Posterior cingulate gyrus (tissue), 11 donors: Measurements from ENCODE around the gene RBFA.

Experiments
- DNase-seq, 10 donors: peaks; one replicate each; pipeline versions ENCODE4 v3.0.0 to v3.0.0-alpha.2; 2020 to 2021; ENCODE audit warnings: mixed read lengths in 3 of 10
- intact Hi-C: fragments of 100-400 bp; cut with DNase I; formaldehyde crosslinking; loops from one replicate; pipeline ENCODE4 v1.15.1; 2023

The RBFA gene

GRCh38 chr18:80068571-80069272, 34.5 kb downstream of the RBFA start:
- intact Hi-C loops, result no loop called here
- no peak for DNase-seq

DNA sequence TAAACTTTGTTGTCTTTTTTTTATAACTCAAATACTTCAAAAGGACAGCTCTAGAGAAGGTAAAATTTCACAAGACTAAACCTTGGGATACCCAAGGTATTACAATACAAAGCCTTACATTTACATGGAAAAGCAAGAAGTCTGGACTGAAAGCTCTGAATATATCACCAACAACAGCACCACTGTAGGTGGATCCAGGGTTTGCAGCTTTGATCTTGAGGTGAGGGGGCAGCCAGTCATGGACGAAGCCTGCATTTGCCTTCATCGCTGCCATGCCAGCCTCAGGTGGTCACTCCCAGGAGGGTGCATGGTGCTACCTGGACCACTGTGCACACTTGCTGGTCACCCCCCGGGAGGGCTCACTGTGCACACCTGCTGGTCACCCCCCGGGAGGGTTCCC, 36.6 kb downstream of the RBFA start:
- DNase-seq, result no peak
- intact Hi-C loops, result no loop called here

DNA sequence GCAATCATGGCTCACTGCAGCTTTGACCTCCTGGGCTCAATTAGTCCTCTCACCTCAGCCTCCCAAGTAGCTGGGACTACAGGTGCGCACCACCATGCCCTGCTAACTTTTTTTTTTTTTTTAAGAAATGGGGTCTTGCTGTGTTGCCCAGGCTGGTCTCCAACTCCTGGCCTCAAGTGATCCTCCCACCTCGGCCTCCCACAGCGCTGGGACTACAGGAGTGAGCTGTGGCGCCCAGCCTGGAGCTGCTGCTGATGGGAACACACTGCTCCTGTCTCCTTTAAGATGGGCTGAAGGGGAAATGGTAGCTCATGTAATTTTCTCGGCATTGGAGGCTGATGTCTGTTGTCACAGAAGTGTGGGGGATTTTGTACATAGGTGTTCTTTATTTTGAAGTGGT, 39.9 kb downstream of the RBFA start:
- no peak for DNase-seq
- intact Hi-C loops, result no loop called here

DNA sequence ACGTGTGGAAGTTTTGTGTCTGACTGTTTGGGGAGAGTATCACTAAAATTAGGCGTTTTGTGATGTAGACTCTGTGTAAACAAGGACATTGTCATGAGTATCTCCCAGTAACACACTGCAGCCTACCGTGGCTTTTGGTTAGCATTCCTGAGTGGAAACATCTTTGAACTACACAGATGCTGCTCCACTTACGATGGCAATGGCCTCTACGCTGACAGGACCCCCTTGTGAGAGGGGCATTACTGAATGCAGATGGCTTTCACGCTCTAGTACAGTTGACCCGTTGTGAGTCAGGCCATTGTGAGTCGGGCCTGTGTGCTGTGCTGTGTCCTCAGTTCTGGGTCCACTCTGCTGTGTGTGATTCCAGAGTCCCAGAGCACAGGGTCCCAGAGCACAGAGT, 40.5 kb downstream of the RBFA start:
- no peak for DNase-seq
- intact Hi-C loops, result no loop called here

DNA sequence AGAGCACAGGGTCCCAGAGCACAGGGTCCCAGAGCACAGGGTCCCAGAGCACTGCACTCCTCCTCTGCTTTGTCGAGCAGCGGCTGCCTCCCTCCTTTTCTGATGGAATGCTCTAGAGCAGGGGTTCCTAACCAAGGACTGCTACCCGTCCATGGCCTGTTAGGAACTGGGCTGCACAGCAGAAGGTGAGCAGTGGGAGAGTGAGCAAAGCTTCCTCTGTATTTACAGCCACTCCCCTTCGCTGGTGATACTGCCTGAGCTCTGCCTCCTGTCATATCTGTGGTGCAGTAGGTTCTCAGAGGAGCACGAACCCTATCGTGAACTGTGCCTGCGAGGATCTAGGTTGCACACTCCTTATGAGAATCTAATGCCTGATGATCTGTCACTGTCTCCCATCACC, 41.7 kb downstream of the RBFA start:
- DNase-seq, result no peak
- intact Hi-C loops, result no loop called here

DNA sequence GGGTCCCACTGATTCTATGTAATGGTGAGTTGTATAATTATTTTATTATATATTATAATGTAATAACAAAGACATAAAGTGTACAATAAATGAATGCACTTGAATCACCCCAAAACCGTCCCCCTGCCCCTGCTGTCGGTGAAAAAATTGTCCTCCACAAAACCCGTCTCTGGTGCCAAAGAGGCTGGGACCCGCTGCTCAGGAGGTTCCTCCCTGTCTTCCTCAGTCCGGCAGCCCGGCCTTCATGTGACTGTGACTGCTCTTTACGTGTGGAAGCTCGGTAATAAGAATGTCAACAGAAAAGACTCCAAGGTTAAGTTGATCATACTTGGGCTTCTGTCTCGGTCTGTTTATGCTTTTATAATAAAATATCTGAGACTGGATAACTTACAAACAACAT, 42.1 kb downstream of the RBFA start:
- intact Hi-C loops, result no loop called here
- no peak for DNase-seq

GRCh38 chr18:80077873-80078272, 43.6 kb downstream of the RBFA start:
- DNase-seq, result no peak
- intact Hi-C loops, result no loop called here
